ENCODE data around the gene TMEM50A.
"Not testable (repeated sequence)": the region's sequence is repeated elsewhere in the genome, so short reads cannot be mapped to it uniquely, and the experiment has no call there.

Gene TMEM50A

GRCh38 chr1:25387096-25387495, 49.0 kb downstream of the TMEM50A start:
- DNase-seq (ENCODE audit: low read depth), result not testable (repeated sequence)

GRCh38 chr1:25388691-25389090, 50.6 kb downstream of the TMEM50A start:
- DNase-seq (ENCODE audit: low read depth), result not testable (repeated sequence)

GRCh38 chr1:25389721-25390120, 51.6 kb downstream of the TMEM50A start:
- DNase-seq (ENCODE audit: low read depth), result not testable (repeated sequence)

GRCh38 chr1:25392841-25393240, 54.7 kb downstream of the TMEM50A start:
- DNase-seq (ENCODE audit: low read depth), result no peak

- DNase-seq (ENCODE audit: low read depth), result not testable (repeated sequence)
Observed at GRCh38 chr1:25397549-25397948, 59.4 kb downstream of the TMEM50A start.

- DNase-seq (ENCODE audit: low read depth), result not testable (repeated sequence)
Observed at GRCh38 chr1:25398079-25398478, 59.9 kb downstream of the TMEM50A start.

- DNase-seq (ENCODE audit: low read depth), result not testable (repeated sequence)
Observed at GRCh38 chr1:25402947-25403803, 65.0 kb downstream of the TMEM50A start.

GRCh38 chr1:25405731-25406305, 67.7 kb downstream of the TMEM50A start:
- not testable (repeated sequence) for DNase-seq (ENCODE audit: low read depth)

- not testable (repeated sequence) for DNase-seq (ENCODE audit: low read depth)
Observed at GRCh38 chr1:25409641-25410427, 71.7 kb downstream of the TMEM50A start.
